Aorta (tissue), 5 donors: ENCODE measurements around the gene RCSD1. TPM values are rescaled to one million over a fixed set of nuclear protein-coding genes. Genes with fewer than 3 reads are reported as not detected.
A peak's percentile ranks its signal among the peaks of the same experiment; 100 is the strongest.
"Not testable (repeated sequence)": the region's sequence is repeated elsewhere in the genome, so short reads cannot be mapped to it uniquely, and the experiment has no call there.

Source experiments
- ATAC-seq: fragments of 200-7000 bp; cut with Tn5 transposase; one replicate; pipeline ENCODE4 v1.9.1; 2022; ENCODE audit warnings: moderate library complexity; ENCODE audit not compliant: low FRiP score
- DNase-seq, 2 donors: peaks; one replicate each; pipeline ENCODE4 v3.0.0-alpha.2; 2020
- H3K27ac ChIP-seq, 2 donors: one replicate each; pipeline ENCODE4 v1.5.1; 2013; ENCODE audit warnings: low read length in 2 of 2, mild to moderate bottlenecking in 2 of 2, moderate library complexity in 2 of 2, control low read depth in 1 of 2, inconsistent platforms in 1 of 2, low read depth in 1 of 2
- H3K27me3 ChIP-seq, 2 donors: one replicate each; pipeline ENCODE4 v1.6.1; 2013; ENCODE audit warnings: control low read depth in 1 of 2, low read length in 1 of 2, mild to moderate bottlenecking in 1 of 2, moderate library complexity in 1 of 2; ENCODE audit not compliant: insufficient read depth in 2 of 2, control insufficient read depth in 1 of 2
- H3K36me3 ChIP-seq, 2 donors: one replicate each; pipeline ENCODE4 v1.6.1; 2013; ENCODE audit warnings: control low read depth in 1 of 2, low read length in 1 of 2, mild to moderate bottlenecking in 1 of 2; ENCODE audit not compliant: insufficient read depth in 2 of 2, control insufficient read depth in 1 of 2
- H3K4me1 ChIP-seq, 2 donors: one replicate each; pipeline ENCODE4 v1.6.1; 2013; ENCODE audit warnings: low read length in 2 of 2, control low read depth in 1 of 2, mild to moderate bottlenecking in 1 of 2, moderate library complexity in 1 of 2; ENCODE audit not compliant: insufficient read depth in 2 of 2, control insufficient read depth in 1 of 2
- H3K4me3 ChIP-seq, 2 donors: one replicate each; pipeline ENCODE4 v1.5.1; 2013; ENCODE audit warnings: low read length in 2 of 2, control low read depth in 1 of 2, mild to moderate bottlenecking in 1 of 2
- H3K9me3 ChIP-seq: one replicate; pipeline ENCODE4 v1.6.1; 2013; ENCODE audit warnings: mild to moderate bottlenecking, low read length; ENCODE audit not compliant: control insufficient read depth
- WGBS, 2 donors: extraction: QIAGEN DNeasy Blood & Tissue Kit; methylation state at CpG; one replicate each; pipeline ENCODE4 v1.1.7; 2013; 5-methylcytosine and 5-hydroxymethylcytosine counted together
- intact Hi-C, 2 donors: fragments of 100-400 bp; cut with DNase I; formaldehyde crosslinking; loops; one replicate each; pipeline versions ENCODE4 v1.14.2 to v1.15.0; 2022
- polyA plus RNA-seq, 2 donors: library from polyadenylated mRNA; stranded (reverse); fragments of 200-250 nt; gene quantifications; one replicate each; pipeline ENCODE4 v1.2.3, GENCODE V29; 2013
- total RNA-seq, 2 donors: library from RNA; stranded (reverse); fragmentation: NEBNext Ultra II Directional; extraction: Animal tissue kit (Norgen Biotek cat#: 25700); gene quantifications; one replicate each; pipeline ENCODE4 v1.2.1, GENCODE V29; 2021
- donor health status: healthy with polysubstance abuse.
- donor health status: Bipolar disorder and iron deficiency.
- donor health status: DM: no; HTN: no; CAD: no.
- donor health status: DM: no; HTN: no; CAD: no.
- donor health status: DM: yes; HTN: yes; CAD: no.

RCSD1 gene
- total and polyA plus RNA-seq, 4 donors: 8.7 to 17.9 (median 10.5) TPM

GRCh38 chr1:167594822-167595221 is 35.2 kb upstream of the RCSD1 start:
- Histone ChIP-seq H3K27ac (no peak overlapping the region), H3K4me1 (no peaks in the 10 kb centered on the region), H3K4me3 (no peak overlapping the region), H3K27me3 (no peaks in the 10 kb centered on the region), H3K36me3 (no peaks in the 10 kb centered on the region), H3K9me3 (no peaks in the 10 kb centered on the region)
- WGBS, 2 donors: 47 to 57% methylated on average over 6 of the region's 6 CpGs
- ATAC-seq: no peak
- no peak for DNase-seq
- intact Hi-C loops: no loop called here

DNA sequence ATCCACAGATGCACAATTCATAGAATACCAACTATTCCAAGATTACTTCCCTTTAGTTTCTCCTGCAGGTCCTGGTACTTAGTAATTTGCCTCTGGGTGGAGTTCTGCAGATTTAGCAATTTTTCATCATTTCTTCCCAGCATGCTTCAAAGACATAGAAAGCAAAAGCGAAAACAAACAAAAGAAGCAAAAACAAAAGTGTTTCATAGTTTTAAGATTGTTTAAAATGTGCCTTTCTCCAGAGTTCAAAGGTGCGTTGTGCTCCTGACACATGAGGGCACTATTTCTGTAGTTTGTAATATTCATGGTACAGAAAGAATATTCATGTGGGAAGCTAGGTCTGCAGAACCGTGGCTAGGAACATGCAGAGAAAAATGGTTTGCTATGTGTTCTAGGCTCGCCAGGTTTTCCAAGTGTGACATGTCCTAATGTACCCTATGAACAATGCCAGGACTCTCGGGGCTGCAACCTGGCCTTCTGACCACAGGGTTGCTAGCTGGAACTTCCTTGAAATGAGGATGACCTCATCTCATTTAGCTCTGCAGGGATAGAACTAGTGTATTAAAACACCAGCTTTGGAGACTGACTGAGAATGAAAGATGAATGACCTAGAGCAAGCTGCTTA is 30.0 kb upstream of the RCSD1 start:
- intact Hi-C loops: loop anchor here (1.0 to 5.0 kb wide), 2 partner anchors 88 to 202 kb away; no protein-coding TSS in a partner anchor
- WGBS, 2 donors: 9 to 10% methylated on average over 5 of the region's 5 CpGs
- H3K27me3 ChIP-seq: no peaks in the 10 kb centered on the region
- H3K27ac ChIP-seq: no peak overlapping the region
- no peaks in the 10 kb centered on the region for H3K36me3 ChIP-seq
- H3K9me3 ChIP-seq: no peaks in the 10 kb centered on the region
- no peaks in the 10 kb centered on the region for H3K4me1 ChIP-seq
- no peak overlapping the region for H3K4me3 ChIP-seq
- DNase-seq: peak in 1 of 2 donors; percentile 59
- peak; percentile 83 for ATAC-seq

- no peak overlapping the region for H3K27ac ChIP-seq
- H3K4me3 ChIP-seq: no peak overlapping the region
- intact Hi-C loops: loop anchor here in 1 of 2 donors (5.0 kb wide), 1 partner anchor 201 kb away; no protein-coding TSS in a partner anchor
- no peaks in the 10 kb centered on the region for H3K4me1 ChIP-seq
- H3K36me3 ChIP-seq: no peaks in the 10 kb centered on the region
- ATAC-seq (peak; percentile 77), DNase-seq (peak in 1 of 2 donors; percentile 77)
- WGBS, 2 donors: 71 to 75% methylated on average over 8 of the region's 8 CpGs
- no peaks in the 10 kb centered on the region for H3K27me3 ChIP-seq
- H3K9me3 ChIP-seq: peaks cover 2% of the 10 kb centered on the region
These were observed 28.3 kb upstream of the RCSD1 start for GRCh38 chr1:167601442-167602383.

- 93% methylated on average over 8 of the region's 8 CpGs for WGBS, 2 donors
- H3K4me1 ChIP-seq: no peaks in the 10 kb centered on the region
- H3K36me3 ChIP-seq: no peaks in the 10 kb centered on the region
- DNase-seq: no peak
- ATAC-seq: no peak
- intact Hi-C loops: loop anchor here in 1 of 2 donors (5.0 kb wide), 1 partner anchor 199 kb away; no protein-coding TSS in a partner anchor
- no peaks in the 10 kb centered on the region for H3K27me3 ChIP-seq
- no peak overlapping the region for H3K4me3 ChIP-seq
- peaks cover 6% of the 10 kb centered on the region for H3K9me3 ChIP-seq
- no peak overlapping the region for H3K27ac ChIP-seq
These were observed 27.2 kb upstream of the RCSD1 start for GRCh38 chr1:167602840-167603239.

GRCh38 chr1:167605576-167605975 is 24.5 kb upstream of the RCSD1 start:
- intact Hi-C loops: no loop called here
- Histone ChIP-seq H3K36me3 (no peaks in the 10 kb centered on the region), H3K27ac (no peak overlapping the region), H3K4me3 (no peak overlapping the region), H3K9me3 (peaks cover 9% of the 10 kb centered on the region), H3K4me1 (no peaks in the 10 kb centered on the region), H3K27me3 (no peaks in the 10 kb centered on the region)
- WGBS, 2 donors: 75 to 89% methylated on average over 3 of the region's 3 CpGs
- ATAC-seq (no peak), DNase-seq (no peak)

DNA sequence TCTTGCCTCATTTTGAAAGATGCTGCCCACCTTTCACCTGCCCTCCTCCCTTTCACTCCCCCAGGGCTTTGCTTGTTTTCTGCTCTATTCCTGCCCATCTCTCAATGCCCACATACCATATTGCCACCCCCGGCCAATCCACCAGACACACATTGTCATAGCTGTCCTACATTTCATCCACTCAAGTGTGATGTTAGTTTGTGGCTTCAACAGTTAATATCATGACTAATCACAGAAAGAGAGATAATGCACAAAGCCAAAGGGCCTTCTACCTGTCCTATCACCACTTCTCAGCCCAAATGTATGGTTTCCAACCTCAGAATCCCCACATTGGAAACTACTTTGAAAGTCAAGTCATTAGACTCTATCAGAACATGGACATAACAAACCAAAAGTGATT is 18.0 kb upstream of the RCSD1 start:
- intact Hi-C loops: no loop called here
- Histone ChIP-seq H3K4me1 (no peaks in the 10 kb centered on the region), H3K36me3 (no peaks in the 10 kb centered on the region), H3K27me3 (no peaks in the 10 kb centered on the region), H3K27ac (no peak overlapping the region), H3K4me3 (no peak overlapping the region), H3K9me3 (peaks cover 7% of the 10 kb centered on the region)
- DNase-seq: no peak
- ATAC-seq: no peak
- WGBS, 2 donors: 96 to 100% methylated on average over 1 of the region's 1 CpG

GRCh38 chr1:167612587-167613385 is 17.2 kb upstream of the RCSD1 start:
- intact Hi-C loops: no loop called here
- DNase-seq (no peak), ATAC-seq (no peak)
- Histone ChIP-seq H3K27me3 (no peaks in the 10 kb centered on the region), H3K27ac (no peak overlapping the region), H3K36me3 (no peaks in the 10 kb centered on the region), H3K4me1 (no peaks in the 10 kb centered on the region), H3K4me3 (no peak overlapping the region), H3K9me3 (peaks cover 3% of the 10 kb centered on the region)
- 96 to 98% methylated on average over 2 of the region's 2 CpGs for WGBS, 2 donors

GRCh38 chr1:167613984-167614383 is 16.0 kb upstream of the RCSD1 start:
- H3K27me3 ChIP-seq, H3K36me3 ChIP-seq, H3K4me1 ChIP-seq, H3K27ac ChIP-seq, H3K4me3 ChIP-seq, ATAC-seq, intact Hi-C loops, H3K9me3 ChIP-seq, DNase-seq: not testable (repeated sequence)
- 90 to 95% methylated on average over 2 of the region's 2 CpGs for WGBS, 2 donors
